OCI-LY1 (cell line): Measurements from ENCODE around the gene TLE2.

Experiments
- H2AFZ ChIP-seq: fragments of 200-600 bp; sonication (generic), shearing (Covaris generic); 2 replicates; pipeline ENCODE4 v1.6.0; 2014; ENCODE audit warnings: antibody characterized with exemption, mild to moderate bottlenecking, low read length
- H3F3A ChIP-seq: fragments of 200-600 bp; sonication (generic), shearing (Covaris generic); 2 replicates; pipeline ENCODE4 v1.6.0; 2014; ENCODE audit warnings: mild to moderate bottlenecking, antibody characterized with exemption, low read length, moderate library complexity; ENCODE audit not compliant: insufficient read depth
- H3K27ac ChIP-seq: fragments of 200-600 bp; sonication (generic); 2 replicates; pipeline ENCODE4 v1.5.1; 2014; ENCODE audit warnings: low read length, mixed run types, mild to moderate bottlenecking, low read depth; ENCODE audit not compliant: poor library complexity, severe bottlenecking
- H3K27me3 ChIP-seq: fragments of 200-600 bp; sonication (generic); 2 replicates; pipeline ENCODE4 v1.6.0; 2014; ENCODE audit warnings: antibody characterized with exemption, mild to moderate bottlenecking, low read length, moderate library complexity; ENCODE audit not compliant: insufficient read depth
- H3K36me3 ChIP-seq: fragments of 200-600 bp; sonication (generic); 2 replicates; pipeline ENCODE4 v1.6.1; 2014; ENCODE audit warnings: mild to moderate bottlenecking, antibody characterized with exemption, low read length, moderate library complexity, mixed read lengths; ENCODE audit not compliant: insufficient read depth
- H3K4me1 ChIP-seq: fragments of 200-600 bp; sonication (generic); 2 replicates; pipeline ENCODE4 v1.5.1; 2014; ENCODE audit warnings: mild to moderate bottlenecking, low read length, moderate library complexity; ENCODE audit not compliant: insufficient read depth, severe bottlenecking
- H3K4me2 ChIP-seq: fragments of 200-600 bp; sonication (generic), shearing (Covaris generic); 2 replicates; pipeline ENCODE4 v1.6.1; 2014; ENCODE audit warnings: low read length
- H3K4me3 ChIP-seq: fragments of 200-600 bp; sonication (generic); 2 replicates; pipeline ENCODE4 v1.5.1; 2014; ENCODE audit warnings: low read length, low read depth, mild to moderate bottlenecking, mixed read lengths; ENCODE audit not compliant: poor library complexity, severe bottlenecking
- H3K79me2 ChIP-seq: fragments of 200-600 bp; shearing (Covaris generic); 2 replicates; pipeline ENCODE4 v1.6.1; 2016; ENCODE audit warnings: mixed run types, low read length, mixed read lengths; ENCODE audit not compliant: insufficient read depth
- H3K9ac ChIP-seq: fragments of 200-600 bp; sonication (generic), shearing (Covaris generic); 2 replicates; pipeline ENCODE4 v1.6.1; 2014; ENCODE audit warnings: mild to moderate bottlenecking, low read length, mixed read lengths
- H3K9me2 ChIP-seq: fragments of 200-600 bp; sonication (generic), shearing (Covaris generic); 2 replicates; pipeline ENCODE4 v1.6.1; 2014; ENCODE audit warnings: low read depth, mild to moderate bottlenecking, low read length, mixed read lengths
- H3K9me3 ChIP-seq: fragments of 200-600 bp; shearing (Covaris generic); 2 replicates; pipeline ENCODE4 v1.6.1; 2014; ENCODE audit warnings: low read length, mixed read lengths
- H4K20me1 ChIP-seq: fragments of 200-600 bp; sonication (generic), shearing (Covaris generic); 2 replicates; pipeline ENCODE4 v1.6.0; 2016; ENCODE audit warnings: mild to moderate bottlenecking, low read length; ENCODE audit not compliant: insufficient read depth
- EZH2 ChIP-seq: fragments of 200-600 bp; sonication (generic), shearing (Covaris generic); IDR thresholded peaks from 2 replicates; pipeline ENCODE4 v1.8.0; 2017; ENCODE audit warnings: borderline replicate concordance, mixed run types, mild to moderate bottlenecking, antibody characterized with exemption, low read length, moderate library complexity, mixed read lengths
- TF ChIP-seq, protein P1 (sequence below): fragments of 200-600 bp; sonication (generic), shearing (Covaris generic); IDR thresholded peaks from 2 replicates; pipeline ENCODE4 v1.5.1; 2017; ENCODE audit warnings: mild to moderate bottlenecking, antibody characterized with exemption, low read length, moderate library complexity, mixed read lengths

The TLE2 gene

GRCh38 chr19:3067563-3067962, 38.5 kb upstream of the TLE2 start:
- no peaks in the 10 kb centered on the region for H3K79me2 ChIP-seq
- no peaks in the 10 kb centered on the region for H4K20me1 ChIP-seq
- no peak overlapping the region for H3K4me3 ChIP-seq
- H3K27ac ChIP-seq, result no peak overlapping the region
- TF ChIP-seq EZH2, result no peak
- TF ChIP-seq, protein P1, sequence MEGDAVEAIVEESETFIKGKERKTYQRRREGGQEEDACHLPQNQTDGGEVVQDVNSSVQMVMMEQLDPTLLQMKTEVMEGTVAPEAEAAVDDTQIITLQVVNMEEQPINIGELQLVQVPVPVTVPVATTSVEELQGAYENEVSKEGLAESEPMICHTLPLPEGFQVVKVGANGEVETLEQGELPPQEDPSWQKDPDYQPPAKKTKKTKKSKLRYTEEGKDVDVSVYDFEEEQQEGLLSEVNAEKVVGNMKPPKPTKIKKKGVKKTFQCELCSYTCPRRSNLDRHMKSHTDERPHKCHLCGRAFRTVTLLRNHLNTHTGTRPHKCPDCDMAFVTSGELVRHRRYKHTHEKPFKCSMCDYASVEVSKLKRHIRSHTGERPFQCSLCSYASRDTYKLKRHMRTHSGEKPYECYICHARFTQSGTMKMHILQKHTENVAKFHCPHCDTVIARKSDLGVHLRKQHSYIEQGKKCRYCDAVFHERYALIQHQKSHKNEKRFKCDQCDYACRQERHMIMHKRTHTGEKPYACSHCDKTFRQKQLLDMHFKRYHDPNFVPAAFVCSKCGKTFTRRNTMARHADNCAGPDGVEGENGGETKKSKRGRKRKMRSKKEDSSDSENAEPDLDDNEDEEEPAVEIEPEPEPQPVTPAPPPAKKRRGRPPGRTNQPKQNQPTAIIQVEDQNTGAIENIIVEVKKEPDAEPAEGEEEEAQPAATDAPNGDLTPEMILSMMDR, result no peak
- no peak overlapping the region for H2AFZ ChIP-seq
- no peak overlapping the region for H3K9ac ChIP-seq
- no peaks in the 10 kb centered on the region for H3K9me2 ChIP-seq
- H3K9me3 ChIP-seq, result no peaks in the 10 kb centered on the region
- no peaks in the 10 kb centered on the region; the same call in 1 of the 2 replicates for H3K36me3 ChIP-seq
- H3K4me1 ChIP-seq, result peaks cover 11% of the 10 kb centered on the region
- no peaks in the 10 kb centered on the region for H3K27me3 ChIP-seq
- H3K4me2 ChIP-seq, result no peak overlapping the region
- no peaks in the 10 kb centered on the region for H3F3A ChIP-seq

- Histone ChIP-seq H3K4me2 (no peak overlapping the region), H4K20me1 (no peaks in the 10 kb centered on the region), H2AFZ (no peak overlapping the region), H3K4me1 (peaks cover 11% of the 10 kb centered on the region), H3K79me2 (no peaks in the 10 kb centered on the region), H3K36me3 (no peaks in the 10 kb centered on the region; the same call in 1 of the 2 replicates), H3K9me2 (no peaks in the 10 kb centered on the region), H3F3A (no peaks in the 10 kb centered on the region), H3K27ac (no peak overlapping the region), H3K27me3 (no peaks in the 10 kb centered on the region), H3K9ac (no peak overlapping the region), H3K4me3 (no peak overlapping the region), H3K9me3 (no peaks in the 10 kb centered on the region)
- no peak for TF ChIP-seq EZH2
- TF ChIP-seq, protein P1, result no peak
These were observed 37.5 kb upstream of the TLE2 start for GRCh38 chr19:3066482-3067049.

GRCh38 chr19:3065675-3066357, 36.7 kb upstream of the TLE2 start:
- Histone ChIP-seq H3K79me2 (no peaks in the 10 kb centered on the region), H3K4me2 (no peak overlapping the region; the same call in 1 of the 2 replicates), H3K9ac (no peak overlapping the region), H3K27me3 (no peaks in the 10 kb centered on the region), H2AFZ (no peak overlapping the region), H3F3A (peaks cover 2% of the 10 kb centered on the region), H3K4me1 (peaks cover 16% of the 10 kb centered on the region), H3K27ac (no peak overlapping the region), H3K9me2 (no peaks in the 10 kb centered on the region), H3K36me3 (no peaks in the 10 kb centered on the region; the same call in 1 of the 2 replicates), H3K9me3 (no peaks in the 10 kb centered on the region), H4K20me1 (no peaks in the 10 kb centered on the region), H3K4me3 (no peak overlapping the region)
- TF ChIP-seq, protein P1, result no peak
- TF ChIP-seq EZH2, result no peak
